HepG2 (cell line): ENCODE results near the gene PLEKHD1. TPM values are rescaled to one million over a fixed set of nuclear protein-coding genes. Genes with fewer than 3 reads are reported as not detected.
A peak's percentile ranks its signal among the peaks of the same experiment; 100 is the strongest.

Source experiments
- ATAC-seq: fragments of 200-7000 bp; cut with Tn5 transposase; 3 replicates; pipeline ENCODE4 v1.9.1; 2020; ENCODE audit warnings: mild to moderate bottlenecking, moderate library complexity
- BruUV-seq: library from RNA; stranded (reverse); fragments of 400-500 nt; replicated peaks from 2 replicates; lab custom pipeline; 2021; lab: Mats Ljungman, UMichigan
- CTCF ChIA-PET: fragments of 300-600 bp; formaldehyde crosslinking; extraction: SDS; loops from one replicate; lab custom pipeline; 2021; ENCODE audit warnings: low total read pairs, inconsistent platforms, low intra/inter-chr PET ratio; lab: Yijun Ruan, JAX
- POLR2A ChIA-PET: fragments of 350-600 bp; sonication (Branson Sonifier 250); formaldehyde crosslinking; loops from one replicate; lab custom pipeline; 2020; ENCODE audit warnings: antibody characterized with exemption, inconsistent platforms; lab: Yijun Ruan, JAX
- DNase-seq: peaks from one replicate; pipeline ENCODE4 v3.0.0-alpha.2; 2015; ENCODE audit warnings: low spot score
- FAIRE-seq: peaks from 3 replicates; lab custom pipeline; 2011; peaks lifted over from hg19 to GRCh38; lab: Jason Lieb, UNC
- H2AFZ ChIP-seq: one replicate; pipeline ENCODE4 v1.6.1; 2011; ENCODE audit warnings: low read length, inconsistent platforms
- H3K27ac ChIP-seq: fragments of 300-600 bp; 3 replicates; pipeline ENCODE4 v1.8.0; 2011; ENCODE audit warnings: mixed run types, mild to moderate bottlenecking, mixed read lengths, low read length, inconsistent platforms; ENCODE audit not compliant: insufficient read depth; ENCODE audit errors: extremely low read length
- H3K27me3 ChIP-seq, 2 experiments: fragments of 200-600 bp in 1 of 2; 2 replicates in 1 of 2; 3 replicates in 1 of 2; pipeline versions ENCODE4 v1.6.0 to v1.8.0; 2011; ENCODE audit warnings: low read length in 2 of 2, mild to moderate bottlenecking in 2 of 2, moderate library complexity in 2 of 2, inconsistent platforms in 1 of 2; ENCODE audit not compliant: insufficient read depth in 2 of 2, control insufficient read depth in 1 of 2
- H3K36me3 ChIP-seq, 2 experiments: fragments of 200-600 bp in 1 of 2; replicated peaks in 1 of 2; 2 replicates in 1 of 2; 3 replicates in 1 of 2; pipeline versions ENCODE4 v1.5.1 to v1.8.0; 2011; ENCODE audit warnings: low read length in 2 of 2, inconsistent platforms in 1 of 2; ENCODE audit not compliant: insufficient read depth in 2 of 2, control insufficient read depth in 1 of 2
- H3K4me1 ChIP-seq: 2 replicates; pipeline ENCODE4 v1.5.1; 2012; ENCODE audit warnings: low read length, inconsistent platforms; ENCODE audit not compliant: insufficient read depth
- H3K4me2 ChIP-seq: 2 replicates; pipeline ENCODE4 v1.6.0; 2011; ENCODE audit warnings: low read depth, low read length, inconsistent platforms
- H3K4me3 ChIP-seq, 3 experiments: fragments of 200-600 bp in 1 of 3; sonication (generic), shearing (Covaris generic) in 1 of 3; replicated peaks in 1 of 3; 2 replicates each; pipeline ENCODE4 v1.5.1; 2011 to 2016; ENCODE audit warnings: low read length in 3 of 3, inconsistent platforms in 2 of 3, low read depth in 2 of 3, mild to moderate bottlenecking in 2 of 3, control low read depth in 1 of 3, mixed read lengths in 1 of 3; ENCODE audit not compliant: insufficient read depth in 1 of 3
- H3K79me2 ChIP-seq: one replicate; pipeline ENCODE4 v1.6.1; 2011; ENCODE audit warnings: low read length, inconsistent platforms; ENCODE audit not compliant: insufficient read depth
- H3K9ac ChIP-seq: 2 replicates; pipeline ENCODE4 v1.6.0; 2011; ENCODE audit warnings: mild to moderate bottlenecking, low read depth, low read length, inconsistent platforms; ENCODE audit not compliant: insufficient read depth
- H3K9me3 ChIP-seq: 2 replicates; pipeline ENCODE4 v1.5.1; 2012; ENCODE audit warnings: mild to moderate bottlenecking, low read length
- H4K20me1 ChIP-seq: 2 replicates; pipeline ENCODE4 v1.6.0; 2011; ENCODE audit warnings: inconsistent platforms, mild to moderate bottlenecking, low read length, moderate library complexity; ENCODE audit not compliant: insufficient read depth
- ESRRA ChIP-seq: sonication (generic); formaldehyde crosslinking; IDR thresholded peaks from 2 replicates; pipeline ENCODE4 v1.5.1; 2020; ENCODE audit warnings: mild to moderate bottlenecking, low read depth, missing genetic modification reagents
- EZH2 ChIP-seq: conservative IDR thresholded peaks from 2 replicates; pipeline ENCODE4 v1.6.1; 2012; ENCODE audit warnings: mild to moderate bottlenecking, low read depth, low read length, moderate library complexity
- MAFK ChIP-seq, 2 experiments: IDR thresholded peaks in 1 of 2; conservative IDR thresholded peaks in 1 of 2; 2 replicates each; pipeline ENCODE4 v1.6.1; 2011; ENCODE audit warnings: improper control_type of control experiment in 2 of 2, low read length in 2 of 2
- MTA3 ChIP-seq: sonication (generic); formaldehyde crosslinking; IDR thresholded peaks from 2 replicates; pipeline ENCODE4 v1.4.0; 2020; ENCODE audit warnings: missing genetic modification reagents
- NFE2L1 ChIP-seq: sonication (generic); formaldehyde crosslinking; IDR thresholded peaks from 2 replicates; pipeline ENCODE4 v1.4.0; 2020; ENCODE audit warnings: missing genetic modification reagents, mild to moderate bottlenecking, borderline replicate concordance
- USF2 ChIP-seq, 2 experiments: sonication (generic) in 1 of 2; formaldehyde crosslinking in 1 of 2; IDR thresholded peaks; 2 replicates each; pipeline versions ENCODE4 v1.5.1 to v1.6.1; 2011 to 2020; ENCODE audit warnings: borderline replicate concordance in 1 of 2, low read depth in 1 of 2, low read length in 1 of 2, mild to moderate bottlenecking in 1 of 2, missing genetic modification reagents in 1 of 2, moderate library complexity in 1 of 2
- ZNF574 ChIP-seq: sonication (generic); formaldehyde crosslinking; IDR thresholded peaks from 2 replicates; pipeline ENCODE4 v1.4.0; 2020; ENCODE audit warnings: missing genetic modification reagents
- WGBS: methylation state at CpG from one replicate; pipeline ENCODE4 v1.1.6; 2017; ENCODE audit warnings: low lambda C conversion rate; 5-methylcytosine and 5-hydroxymethylcytosine counted together
- in situ Hi-C: cut with HindIII; loops from 2 replicates; pipeline ENCODE4 v1.10.0; 2017; ENCODE audit warnings: low pct_unique_long_range_greater_than_20kb; ENCODE audit not compliant: extremely low pct_ligation_motif_present
- intact Hi-C: fragments of 100-400 bp; cut with micrococcal nuclease; formaldehyde crosslinking; loops from one replicate; pipeline ENCODE4 v1.10.0; 2022; ENCODE audit not compliant: unreplicated experiment
- polyA plus RNA-seq, 8 experiments: library from polyadenylated mRNA; depleted of rRNA in 3 of 8; stranded (reverse) in 7 of 8; unstranded in 1 of 8; fragments of >200 nt; fragmentation: Illumina TruSeq in 4 of 8; extraction: Trizol in 4 of 8; gene quantifications; 2 replicates each; pipeline versions ENCODE4 v1.2.1 to v1.2.3, GENCODE V29; 2011 to 2016; ENCODE audit warnings: low read depth in 4 of 8, missing spikeins in 1 of 8, mixed read lengths in 1 of 8; ENCODE audit not compliant: insufficient read depth in 1 of 8
- total RNA-seq, 5 experiments: library from RNA; depleted of rRNA; stranded (reverse); fragments of >200 nt; fragmentation: Illumina TruSeq; extraction: Trizol; gene quantifications; 2 replicates each; pipeline ENCODE4 v1.2.3, GENCODE V29; 2016; ENCODE audit warnings: low read depth in 1 of 5

Gene PLEKHD1
- total and polyA plus RNA-seq, 2 of the 13 experiments (the other 11 are each of a cell fraction or from before 2014, with no cell fraction given): 0.01 TPM; not detected in 1

GRCh38 chr14:69481815-69482568 lies 2.5 kb upstream of the PLEKHD1 start:
- H2AFZ ChIP-seq: no peak overlapping the region
- DNase-seq: no peak
- H3K36me3 ChIP-seq: no peaks in the 10 kb centered on the region
- peaks cover 12% of the 10 kb centered on the region; the same call in 1 of the 2 replicates for H3K4me1 ChIP-seq
- no peaks in the 10 kb centered on the region for H3K79me2 ChIP-seq
- ChIA-PET POLR2A (no interaction called here), CTCF (no interaction called here)
- no peak overlapping the region for H3K27ac ChIP-seq
- H3K27me3 ChIP-seq: peaks cover 15 to 51% of the 10 kb centered on the region in 2 experiments
- no TSS peak for BruUV-seq
- WGBS: 0% methylated on average over 5 of the region's 5 CpGs
- in situ Hi-C loops: no loop called here
- no peak for FAIRE-seq
- no peak for TF ChIP-seq MTA3
- 0 out of 4 replicates have a peak, but pooled peaks of 1 of the 2 experiments have one; percentile 5 for TF ChIP-seq MAFK (conservative IDR thresholded peaks at IDR 0.05 in 1 of 2, IDR thresholded peaks at IDR 0.05 in 1 of 2; ENCODE audit: low read length in 2 of 2)
- TF ChIP-seq, all 625 proteins: peak for 1
- Histone ChIP-seq H3K9me3 (no peaks in the 10 kb centered on the region), H4K20me1 (no peaks in the 10 kb centered on the region), H3K4me3 (no peak overlapping the region), H3K4me2 (no peak overlapping the region), H3K9ac (no peak overlapping the region)
- intact Hi-C loops: no loop called here
- no peak for ATAC-seq

GRCh38 chr14:69483765-69484443 lies 624 bp upstream of the PLEKHD1 start:
- Histone ChIP-seq H3K27me3 (peaks cover 15 to 67% of the 10 kb centered on the region in 2 experiments), H3K4me2 (peak overlapping the region; percentile 75), H4K20me1 (no peaks in the 10 kb centered on the region), H3K9me3 (no peaks in the 10 kb centered on the region), H3K79me2 (no peaks in the 10 kb centered on the region), H2AFZ (no peak overlapping the region), H3K27ac (no peak overlapping the region), H3K4me3 (peak overlapping the region; percentile 43 to 67 (median 46)), H3K4me1 (peaks cover 7% of the 10 kb centered on the region; the same call in 1 of the 2 replicates), H3K9ac (no peak overlapping the region), H3K36me3 (no peaks in the 10 kb centered on the region)
- ChIA-PET CTCF (no interaction called here), POLR2A (no interaction called here)
- intact Hi-C loops: no loop called here
- peak; percentile 71 for ATAC-seq
- FAIRE-seq: no peak
- in situ Hi-C loops: no loop called here
- WGBS: 15% methylated on average over 12 of the region's 54 CpGs
- no TSS peak for BruUV-seq
- no peak for DNase-seq
- 0 out of 2 replicates have a peak, but pooled peaks have one; percentile 9 for TF ChIP-seq ZNF574 (CRISPR knock-in tag)
- TF ChIP-seq USF2 (IDR thresholded peaks at IDR 0.05; ENCODE audit: low read depth, low read length): no peak
- TF ChIP-seq USF2 (CRISPR knock-in tag; IDR thresholded peaks at IDR 0.05; ENCODE audit: borderline replicate concordance): no peak
- TF ChIP-seq ESRRA (CRISPR knock-in tag): 0 out of 2 replicates have a peak, but pooled peaks have one; percentile 9
- 0 out of 2 replicates have a peak, but pooled peaks have one; percentile 65 for TF ChIP-seq EZH2
- TF ChIP-seq NFE2L1 (CRISPR knock-in tag): no peak
